HG03469 (cell line): ENCODE results near the gene CDR2.

Experiments used
- ATAC-seq: cut with Tn5 transposase; IDR thresholded peaks from one replicate; pipeline ENCODE4 v1.9.1; 2021; ENCODE audit warnings: mild to moderate bottlenecking, moderate library complexity, moderate number of reproducible peaks; ENCODE audit not compliant: unreplicated experiment

The CDR2 gene

GRCh38 chr16:22325598-22326368 lies 48.6 kb downstream of the CDR2 start:
- ATAC-seq = no peak

GRCh38 chr16:22324787-22325597 lies 49.4 kb downstream of the CDR2 start:
- ATAC-seq = no peak

- ATAC-seq = no peak
Observed at GRCh38 chr16:22323959-22324786, 50.2 kb downstream of the CDR2 start.

GRCh38 chr16:22323173-22323958 lies 51.1 kb downstream of the CDR2 start:
- no peak for ATAC-seq

GRCh38 chr16:22322741-22323140 lies 51.7 kb downstream of the CDR2 start:
- no peak for ATAC-seq

- no peak for ATAC-seq
Observed at GRCh38 chr16:22322021-22322471, 52.4 kb downstream of the CDR2 start.

GRCh38 chr16:22321340-22322001 lies 52.9 kb downstream of the CDR2 start:
- no peak for ATAC-seq

GRCh38 chr16:22320572-22321339 lies 53.7 kb downstream of the CDR2 start:
- ATAC-seq = no peak

- ATAC-seq = no peak
Observed at GRCh38 chr16:22318690-22319358, 55.6 kb downstream of the CDR2 start.

- ATAC-seq = no peak
Observed at GRCh38 chr16:22317625-22318024, 56.8 kb downstream of the CDR2 start.

- ATAC-seq = no peak
Observed at GRCh38 chr16:22317001-22317530, 57.4 kb downstream of the CDR2 start.

GRCh38 chr16:22316411-22316811 lies 58.0 kb downstream of the CDR2 start:
- no peak for ATAC-seq

- ATAC-seq = no peak
Observed at GRCh38 chr16:22315979-22316378, 58.4 kb downstream of the CDR2 start.

- ATAC-seq = no peak
Observed at GRCh38 chr16:22314661-22315626, 59.5 kb downstream of the CDR2 start.

GRCh38 chr16:22313876-22314470 lies 60.4 kb downstream of the CDR2 start:
- no peak for ATAC-seq

- ATAC-seq = no peak
Observed at GRCh38 chr16:22312897-22313781, 61.3 kb downstream of the CDR2 start.
